K562 (cell line): ENCODE measurements around the gene CYB5B. TPM values are rescaled to one million over a fixed set of nuclear protein-coding genes. Genes with fewer than 3 reads are reported as not detected.

Source experiments
- ATAC-seq: fragments of 200-7000 bp; cut with Tn5 transposase; 3 replicates; pipeline ENCODE4 v1.9.1; 2020; ENCODE audit warnings: moderate library complexity
- BruUV-seq: library from RNA; stranded (reverse); fragments of 400-500 nt; replicated peaks from 2 replicates; lab custom pipeline; 2021; lab: Mats Ljungman, UMichigan
- CTCF ChIA-PET: fragments of 300-600 bp; formaldehyde crosslinking; extraction: SDS; loops from one replicate; lab custom pipeline; 2021; ENCODE audit warnings: low intra/inter-chr PET ratio; lab: Yijun Ruan, JAX
- POLR2A ChIA-PET: fragments of 300-600, 350-650 bp; sonication (Branson Sonifier 250); formaldehyde crosslinking; extraction: SDS; loops from one replicate; lab custom pipeline; 2021; ENCODE audit warnings: antibody characterized with exemption, inconsistent platforms; lab: Yijun Ruan, JAX
- DNase-seq, 4 experiments: peaks; one replicate each; pipeline versions ENCODE4 v3.0.0 to v3.0.0-alpha.2; 2011 to 2018; ENCODE audit warnings: low spot score in 3 of 4, mixed read lengths in 3 of 4; ENCODE audit errors: extremely low read depth in 1 of 4
- FAIRE-seq: peaks from 2 replicates; lab custom pipeline; 2011; peaks lifted over from hg19 to GRCh38; lab: Jason Lieb, UNC
- H2AFZ ChIP-seq: 2 replicates; pipeline ENCODE4 v1.6.0; 2011; ENCODE audit warnings: low read depth, low read length, control low read depth, inconsistent platforms
- H3K27ac ChIP-seq: fragments of 200-600 bp; 3 replicates; pipeline ENCODE4 v1.8.0; 2011; ENCODE audit warnings: low read depth, mild to moderate bottlenecking, control low read depth, inconsistent platforms, low read length, moderate library complexity, mixed read lengths; ENCODE audit errors: extremely low read depth
- H3K27me3 ChIP-seq, 2 experiments: fragments of 300-600 bp in 1 of 2; 2 replicates in 1 of 2; 3 replicates in 1 of 2; pipeline versions ENCODE4 v1.6.0 to v1.8.0; 2011; ENCODE audit warnings: inconsistent platforms in 2 of 2, low read length in 2 of 2, mild to moderate bottlenecking in 1 of 2, mixed read lengths in 1 of 2, moderate library complexity in 1 of 2; ENCODE audit not compliant: control insufficient read depth in 2 of 2, insufficient read depth in 2 of 2
- H3K36me3 ChIP-seq: fragments of 300-600 bp; 3 replicates; pipeline ENCODE4 v1.8.0; 2011; ENCODE audit warnings: mild to moderate bottlenecking, low read length, inconsistent platforms; ENCODE audit not compliant: control insufficient read depth, insufficient read depth
- H3K4me1 ChIP-seq, 2 experiments: fragments of 200-600 bp in 1 of 2; replicated peaks in 1 of 2; 2 replicates in 1 of 2; 3 replicates in 1 of 2; pipeline versions ENCODE4 v1.5.1 to v1.8.0; 2011; ENCODE audit warnings: inconsistent platforms in 2 of 2, low read length in 2 of 2, mild to moderate bottlenecking in 1 of 2, mixed read lengths in 1 of 2, moderate library complexity in 1 of 2; ENCODE audit not compliant: control insufficient read depth in 2 of 2, insufficient read depth in 2 of 2
- H3K4me2 ChIP-seq: 2 replicates; pipeline ENCODE4 v1.6.1; 2011; ENCODE audit warnings: low read length, control low read depth, inconsistent platforms, mixed read lengths; ENCODE audit not compliant: insufficient read depth
- H3K4me3 ChIP-seq: fragments of 200-600 bp; sonication (generic), shearing (Covaris generic); 2 replicates; pipeline ENCODE4 v1.5.1; 2016; ENCODE audit warnings: control low read depth, inconsistent platforms
- H3K79me2 ChIP-seq: fragments of 200-600 bp; 3 replicates; pipeline ENCODE4 v1.8.0; 2011; ENCODE audit warnings: low read length, inconsistent platforms; ENCODE audit not compliant: control insufficient read depth, insufficient read depth
- H3K9ac ChIP-seq, 2 experiments: 2 replicates each; pipeline versions ENCODE4 v1.6.0 to v1.6.1; 2011; ENCODE audit warnings: low read depth in 2 of 2, low read length in 2 of 2, control low read depth in 1 of 2, inconsistent platforms in 1 of 2, mild to moderate bottlenecking in 1 of 2, mixed read lengths in 1 of 2; ENCODE audit not compliant: insufficient read depth in 1 of 2
- H3K9me1 ChIP-seq: one replicate; pipeline ENCODE4 v1.6.0; 2011; ENCODE audit warnings: inconsistent platforms, mild to moderate bottlenecking, low read length, moderate library complexity; ENCODE audit not compliant: control insufficient read depth, insufficient read depth
- H3K9me3 ChIP-seq: replicated peaks from 2 replicates; pipeline ENCODE4 v1.5.1; 2011; ENCODE audit warnings: low read depth, low read length, inconsistent platforms; ENCODE audit not compliant: control insufficient read depth, insufficient read depth
- H4K20me1 ChIP-seq: replicated peaks from 2 replicates; pipeline ENCODE4 v1.6.1; 2011; ENCODE audit warnings: low read length, inconsistent platforms, mixed read lengths; ENCODE audit not compliant: control insufficient read depth, insufficient read depth
- CBX3 ChIP-seq, 2 experiments: IDR thresholded peaks; 1 replicate in 1 of 2; 2 replicates in 1 of 2; pipeline ENCODE4 v1.6.1; 2012; ENCODE audit warnings: inconsistent platforms in 2 of 2, low read length in 2 of 2, borderline replicate concordance in 1 of 2, control low read depth in 1 of 2
- CREB1 ChIP-seq, 2 experiments: sonication (generic) in 1 of 2; formaldehyde crosslinking in 1 of 2; IDR thresholded peaks; 2 replicates each; pipeline versions ENCODE4 v1.6.1 to v1.8.0; 2012 to 2022; ENCODE audit warnings: inconsistent platforms in 1 of 2, mild to moderate bottlenecking in 1 of 2, missing genetic modification reagents in 1 of 2, moderate library complexity in 1 of 2
- FOXA1 ChIP-seq: fragments of 450-650 bp; IDR thresholded peaks from 2 replicates; pipeline ENCODE4 v1.6.1; 2016; ENCODE audit warnings: mild to moderate bottlenecking, borderline replicate concordance
- MECOM ChIP-seq: fragments of 250-450 bp; sonication (Bioruptor Pico); IDR thresholded peaks from 2 replicates; pipeline ENCODE4 v1.8.0; 2022; ENCODE audit warnings: inconsistent platforms
- NFRKB ChIP-seq: fragments of 450-650 bp; IDR thresholded peaks from 2 replicates; pipeline ENCODE4 v1.6.1; 2016; ENCODE audit warnings: low read depth
- SRSF7 ChIP-seq: fragments of 200-400 bp; formaldehyde crosslinking; optimal IDR thresholded peaks from 2 replicates; pipeline ENCODE3; 2017; ENCODE audit warnings: mild to moderate bottlenecking, low read depth, low read length
- WGBS: fragments of 100-300 bp; shearing (Covaris generic); methylation state at CpG from one replicate; pipeline ENCODE4 v1.1.6; 2016; ENCODE audit warnings: low coverage, mixed read lengths; ENCODE audit not compliant: insufficient coverage; ENCODE audit errors: missing lambda C conversion rate; 5-methylcytosine and 5-hydroxymethylcytosine counted together
- in situ Hi-C: fragments of 300-500 bp; cut with MboI; formaldehyde crosslinking; loops from 4 replicates; pipeline ENCODE4 v1.15.0; 2018; ENCODE audit warnings: inconsistent platforms, mixed read lengths
- intact Hi-C: fragments of 100-400 bp; cut with micrococcal nuclease; formaldehyde crosslinking; loops from 2 replicates; pipeline ENCODE4 v1.14.2; 2022
- polyA plus RNA-seq, 8 experiments: library from polyadenylated mRNA; depleted of rRNA in 4 of 8; stranded (reverse) in 5 of 8; unstranded in 3 of 8; fragments of >200 nt; fragmentation: Nextera tagmentation in 2 of 8; fragmentation: Illumina TruSeq in 1 of 8; extraction: Ambion mirVana in 2 of 8; extraction: Trizol in 1 of 8; gene quantifications; 2 replicates each; pipeline versions ENCODE4 v1.2.1 to v1.2.3, GENCODE V29; 2011 to 2014; ENCODE audit warnings: inconsistent platforms in 1 of 8, missing spikeins in 1 of 8
- total RNA-seq, 7 experiments: library from RNA; depleted of rRNA in 6 of 7; stranded (reverse); fragments of >200 nt in 6 of 7; fragmentation: Illumina TruSeq in 2 of 7; extraction: Trizol in 2 of 7; gene quantifications; 2 replicates each; pipeline versions ENCODE4 v1.2.1 to v1.2.3, GENCODE V29; 2011 to 2021; ENCODE audit warnings: low replicate concordance in 1 of 7
- TF ChIP-seq, protein P1 (sequence below): fragments of 250-450 bp; sonication (Bioruptor Pico); IDR thresholded peaks from 2 replicates; pipeline ENCODE4 v1.8.0; 2021; ENCODE audit warnings: mild to moderate bottlenecking, moderate library complexity
- TF ChIP-seq, protein P2 (sequence below): fragments of 250-450 bp; sonication (Bioruptor Pico); IDR thresholded peaks from 2 replicates; pipeline ENCODE4 v1.8.0; 2022; ENCODE audit warnings: inconsistent platforms
- TF ChIP-seq, protein P3 (sequence below): conservative IDR thresholded peaks from 2 replicates; pipeline ENCODE4 v1.6.1; 2011; ENCODE audit warnings: low read depth, mild to moderate bottlenecking, low read length; ENCODE audit not compliant: control insufficient read depth

CYB5B gene
- total and polyA plus RNA-seq, 9 of the 15 experiments (the other 6 are each of a cell fraction or from before 2014, with no cell fraction given): 29.9 to 274 (median 136) TPM

DNA sequence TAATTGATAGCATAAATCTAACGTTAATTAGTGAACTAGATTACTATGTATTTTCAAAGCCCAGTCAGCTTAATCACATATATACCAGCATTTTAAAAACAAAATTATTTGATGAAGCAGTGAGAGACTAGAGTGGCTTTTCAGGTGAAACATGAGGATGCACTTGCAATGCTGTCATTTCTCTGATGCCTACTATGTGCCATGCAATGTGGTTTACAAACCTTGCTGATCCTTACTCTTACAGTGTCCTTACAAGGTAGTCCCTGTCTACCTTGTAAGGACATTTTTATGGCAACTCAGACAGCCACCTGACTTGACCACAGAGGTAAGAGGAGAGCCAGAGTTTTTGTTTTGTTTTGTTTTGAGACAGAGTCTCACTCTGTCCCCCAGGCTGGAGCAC is 42.7 kb downstream of the CYB5B start:
- Histone ChIP-seq H3K79me2 (no peaks in the 10 kb centered on the region), H3K4me3 (no peak overlapping the region), H3K4me2 (no peak overlapping the region), H3K36me3 (peaks cover 25% of the 10 kb centered on the region; the same call in 2 of the 3 replicates), H3K9me1 (no peaks in the 10 kb centered on the region), H3K27me3 (no peaks in the 10 kb centered on the region), H3K9me3 (no peaks in the 10 kb centered on the region), H3K27ac (no peak overlapping the region), H3K4me1 (peaks cover 4 to 8% of the 10 kb centered on the region in 2 experiments; a peak in 3 of 5 replicates), H3K9ac (no peak overlapping the region), H2AFZ (no peak overlapping the region), H4K20me1 (no peaks in the 10 kb centered on the region)
- intact Hi-C loops (loop anchor here (10.0 kb wide), 1 partner anchor 72 kb away; no protein-coding TSS in a partner anchor), in situ Hi-C loops (no loop called here)
- BruUV-seq: no TSS peak
- FAIRE-seq: no peak
- no peak for ATAC-seq
- ChIA-PET CTCF (no interaction called here), POLR2A (interaction anchor here (2.0 kb wide), 1 partner anchor 10 kb away, joined by 7 read pairs; no protein-coding TSS in a partner anchor)
- TF ChIP-seq, protein P1, sequence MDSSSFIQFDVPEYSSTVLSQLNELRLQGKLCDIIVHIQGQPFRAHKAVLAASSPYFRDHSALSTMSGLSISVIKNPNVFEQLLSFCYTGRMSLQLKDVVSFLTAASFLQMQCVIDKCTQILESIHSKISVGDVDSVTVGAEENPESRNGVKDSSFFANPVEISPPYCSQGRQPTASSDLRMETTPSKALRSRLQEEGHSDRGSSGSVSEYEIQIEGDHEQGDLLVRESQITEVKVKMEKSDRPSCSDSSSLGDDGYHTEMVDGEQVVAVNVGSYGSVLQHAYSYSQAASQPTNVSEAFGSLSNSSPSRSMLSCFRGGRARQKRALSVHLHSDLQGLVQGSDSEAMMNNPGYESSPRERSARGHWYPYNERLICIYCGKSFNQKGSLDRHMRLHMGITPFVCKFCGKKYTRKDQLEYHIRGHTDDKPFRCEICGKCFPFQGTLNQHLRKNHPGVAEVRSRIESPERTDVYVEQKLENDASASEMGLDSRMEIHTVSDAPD (CRISPR knock-in tag): no peak
- TF ChIP-seq CBX3 (IDR thresholded peaks at IDR 0.05; ENCODE audit: borderline replicate concordance in 1 of 2, low read length in 2 of 2) (no peak), SRSF7 (no peak), MECOM (CRISPR knock-in tag) (no peak), CREB1 (IDR thresholded peaks at IDR 0.05) (no peak), CREB1 (CRISPR knock-in tag; IDR thresholded peaks at IDR 0.05) (no peak), FOXA1 (no peak), NFRKB (no peak)
- TF ChIP-seq, protein P2, sequence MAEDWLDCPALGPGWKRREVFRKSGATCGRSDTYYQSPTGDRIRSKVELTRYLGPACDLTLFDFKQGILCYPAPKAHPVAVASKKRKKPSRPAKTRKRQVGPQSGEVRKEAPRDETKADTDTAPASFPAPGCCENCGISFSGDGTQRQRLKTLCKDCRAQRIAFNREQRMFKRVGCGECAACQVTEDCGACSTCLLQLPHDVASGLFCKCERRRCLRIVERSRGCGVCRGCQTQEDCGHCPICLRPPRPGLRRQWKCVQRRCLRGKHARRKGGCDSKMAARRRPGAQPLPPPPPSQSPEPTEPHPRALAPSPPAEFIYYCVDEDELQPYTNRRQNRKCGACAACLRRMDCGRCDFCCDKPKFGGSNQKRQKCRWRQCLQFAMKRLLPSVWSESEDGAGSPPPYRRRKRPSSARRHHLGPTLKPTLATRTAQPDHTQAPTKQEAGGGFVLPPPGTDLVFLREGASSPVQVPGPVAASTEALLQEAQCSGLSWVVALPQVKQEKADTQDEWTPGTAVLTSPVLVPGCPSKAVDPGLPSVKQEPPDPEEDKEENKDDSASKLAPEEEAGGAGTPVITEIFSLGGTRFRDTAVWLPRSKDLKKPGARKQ (CRISPR knock-in tag): no peak
- TF ChIP-seq, protein P3, sequence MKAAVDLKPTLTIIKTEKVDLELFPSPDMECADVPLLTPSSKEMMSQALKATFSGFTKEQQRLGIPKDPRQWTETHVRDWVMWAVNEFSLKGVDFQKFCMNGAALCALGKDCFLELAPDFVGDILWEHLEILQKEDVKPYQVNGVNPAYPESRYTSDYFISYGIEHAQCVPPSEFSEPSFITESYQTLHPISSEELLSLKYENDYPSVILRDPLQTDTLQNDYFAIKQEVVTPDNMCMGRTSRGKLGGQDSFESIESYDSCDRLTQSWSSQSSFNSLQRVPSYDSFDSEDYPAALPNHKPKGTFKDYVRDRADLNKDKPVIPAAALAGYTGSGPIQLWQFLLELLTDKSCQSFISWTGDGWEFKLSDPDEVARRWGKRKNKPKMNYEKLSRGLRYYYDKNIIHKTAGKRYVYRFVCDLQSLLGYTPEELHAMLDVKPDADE: no peak
- no peak for DNase-seq
- 23% methylated on average over 1 of the region's 1 CpG for WGBS
